Smooth muscle cell (in vitro differentiated cells): ENCODE results near the gene CBLB. TPM values are rescaled to one million over a fixed set of nuclear protein-coding genes. Genes with fewer than 3 reads are reported as not detected.

Source experiments
- DNase-seq: peaks from one replicate; lab custom pipeline; 2025; ENCODE audit not compliant: unreplicated experiment; lab: John Stamatoyannopoulos, UW
- H2AFZ ChIP-seq: fragments of 200-600 bp; sonication (generic); 2 replicates; pipeline ENCODE4 v1.6.0; 2016; ENCODE audit warnings: antibody characterized with exemption, low read depth, mild to moderate bottlenecking
- H3F3A ChIP-seq: fragments of 200-600 bp; sonication (generic); 2 replicates; pipeline ENCODE4 v1.6.0; 2017; ENCODE audit warnings: antibody characterized with exemption, low read depth
- H3K27ac ChIP-seq: fragments of 200-600 bp; sonication (generic); 2 replicates; pipeline ENCODE4 v1.5.1; 2016; ENCODE audit warnings: low read depth, mild to moderate bottlenecking
- H3K27me3 ChIP-seq: fragments of 200-600 bp; sonication (generic); 2 replicates; pipeline ENCODE4 v1.6.1; 2016; ENCODE audit warnings: low read depth, mild to moderate bottlenecking
- H3K36me3 ChIP-seq: fragments of 200-600 bp; sonication (generic); 2 replicates; pipeline ENCODE4 v1.5.1; 2016; ENCODE audit warnings: low read depth
- H3K4me1 ChIP-seq: fragments of 200-600 bp; sonication (generic); 2 replicates; pipeline ENCODE4 v1.5.1; 2016; ENCODE audit warnings: low read depth
- H3K4me2 ChIP-seq: fragments of 200-600 bp; sonication (generic); 2 replicates; pipeline ENCODE4 v1.6.0; 2016; ENCODE audit warnings: mild to moderate bottlenecking
- H3K4me3 ChIP-seq: fragments of 200-600 bp; sonication (generic); 2 replicates; pipeline ENCODE4 v1.5.1; 2016; ENCODE audit warnings: mild to moderate bottlenecking
- H3K79me2 ChIP-seq: fragments of 200-600 bp; sonication (generic); 2 replicates; pipeline ENCODE4 v1.6.0; 2016; ENCODE audit warnings: low read depth, mild to moderate bottlenecking
- H3K9ac ChIP-seq: fragments of 200-600 bp; sonication (generic); 2 replicates; pipeline ENCODE4 v1.6.0; 2016; ENCODE audit warnings: low read depth
- H3K9me3 ChIP-seq: fragments of 200-600 bp; sonication (generic); replicated peaks from 2 replicates; pipeline ENCODE4 v1.5.1; 2016; ENCODE audit warnings: low read depth
- H4K20me1 ChIP-seq: fragments of 200-600 bp; sonication (generic); 2 replicates; pipeline ENCODE4 v1.6.0; 2016; ENCODE audit warnings: low read depth
- CTCF ChIP-seq: fragments of 200-600 bp; sonication (generic); IDR thresholded peaks from 2 replicates; pipeline ENCODE4 v1.5.1; 2017; ENCODE audit warnings: borderline replicate concordance, mild to moderate bottlenecking, antibody characterized with exemption; ENCODE audit not compliant: insufficient read depth, poor library complexity, severe bottlenecking
- WGBS: methylation state at CpG from one replicate; pipeline ENCODE4 v1.1.7; 2016; ENCODE audit warnings: low lambda C conversion rate; 5-methylcytosine and 5-hydroxymethylcytosine counted together
- polyA plus RNA-seq: library from polyadenylated mRNA; unstranded; fragments of >200 nt; fragmentation: Nextera tagmentation; extraction: Ambion mirVana; gene quantifications from 2 replicates; pipeline ENCODE4 v1.2.1, GENCODE V29; 2016
- total RNA-seq: library from RNA; depleted of rRNA; stranded (reverse); fragments of >200 nt; gene quantifications from 2 replicates; pipeline ENCODE4 v1.2.3, GENCODE V29; 2014

CBLB gene
- total and polyA plus RNA-seq, 2 experiments from 2014 or later: 13.9 to 38.9 TPM

DNA sequence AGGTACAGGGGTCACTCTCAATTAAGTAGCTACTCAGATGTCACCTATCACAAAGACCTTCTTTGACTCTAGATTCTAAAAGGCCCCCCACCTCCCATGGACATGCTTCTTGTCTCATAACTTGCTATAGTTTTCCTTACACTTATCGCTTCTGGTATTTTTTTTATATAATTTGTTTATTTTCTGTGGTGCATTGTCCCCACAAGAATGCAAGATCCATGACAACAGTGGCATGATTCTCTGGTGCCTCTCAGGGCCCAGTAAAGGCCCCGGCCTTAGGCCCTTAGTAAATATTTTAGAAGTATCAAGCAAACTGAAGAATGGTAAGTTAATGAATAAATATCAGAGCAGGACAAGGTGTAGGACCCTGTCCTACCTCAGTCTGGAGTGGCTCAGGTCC lies 248.6 kb downstream of the CBLB start:
- no peak for DNase-seq
- WGBS: 71% methylated on average over 2 of the region's 2 CpGs

GRCh38 chr3:105619651-105620050 lies 249.2 kb downstream of the CBLB start:
- Histone ChIP-seq H3K4me2 (no peak overlapping the region), H3K36me3 (no peaks in the 10 kb centered on the region), H3K79me2 (no peaks in the 10 kb centered on the region), H3F3A (no peaks in the 10 kb centered on the region), H3K9me3 (no peaks in the 10 kb centered on the region), H3K9ac (no peak overlapping the region), H3K27ac (no peak overlapping the region), H3K27me3 (no peaks in the 10 kb centered on the region), H4K20me1 (no peaks in the 10 kb centered on the region), H3K4me3 (no peak overlapping the region), H3K4me1 (no peaks in the 10 kb centered on the region), H2AFZ (no peak overlapping the region)
- WGBS: 83% methylated on average over 2 of the region's 2 CpGs
- no peak for TF ChIP-seq CTCF
- DNase-seq: no peak

More for the DNA sequence above, 248.6 kb downstream of the CBLB start:
- no peak for TF ChIP-seq CTCF
- no peak overlapping the region for H3K4me2 ChIP-seq
- no peaks in the 10 kb centered on the region for H3K4me1 ChIP-seq
- H3K27ac ChIP-seq: no peak overlapping the region
- H3K9ac ChIP-seq: no peak overlapping the region
- H3K27me3 ChIP-seq: no peaks in the 10 kb centered on the region
- H3K4me3 ChIP-seq: no peak overlapping the region
- H3F3A ChIP-seq: no peaks in the 10 kb centered on the region
- H3K36me3 ChIP-seq: no peaks in the 10 kb centered on the region
- H3K79me2 ChIP-seq: no peaks in the 10 kb centered on the region
- H2AFZ ChIP-seq: no peak overlapping the region
- no peaks in the 10 kb centered on the region for H4K20me1 ChIP-seq
- H3K9me3 ChIP-seq: no peaks in the 10 kb centered on the region

- no peak overlapping the region for H3K9ac ChIP-seq
- no peak overlapping the region for H3K27ac ChIP-seq
- no peak overlapping the region for H3K4me3 ChIP-seq
- no peak overlapping the region for H3K4me2 ChIP-seq
- H3K27me3 ChIP-seq: no peaks in the 10 kb centered on the region
- H4K20me1 ChIP-seq: no peaks in the 10 kb centered on the region
- no peaks in the 10 kb centered on the region for H3K36me3 ChIP-seq
- DNase-seq: no peak
- H3K9me3 ChIP-seq: no peaks in the 10 kb centered on the region
- TF ChIP-seq CTCF: no peak
- no peaks in the 10 kb centered on the region for H3K79me2 ChIP-seq
- no peaks in the 10 kb centered on the region for H3F3A ChIP-seq
- no peak overlapping the region for H2AFZ ChIP-seq
- 88% methylated on average over 5 of the region's 5 CpGs for WGBS
- H3K4me1 ChIP-seq: no peaks in the 10 kb centered on the region
Measured at GRCh38 chr3:105618556-105618955, 250.3 kb downstream of the CBLB start.

DNA sequence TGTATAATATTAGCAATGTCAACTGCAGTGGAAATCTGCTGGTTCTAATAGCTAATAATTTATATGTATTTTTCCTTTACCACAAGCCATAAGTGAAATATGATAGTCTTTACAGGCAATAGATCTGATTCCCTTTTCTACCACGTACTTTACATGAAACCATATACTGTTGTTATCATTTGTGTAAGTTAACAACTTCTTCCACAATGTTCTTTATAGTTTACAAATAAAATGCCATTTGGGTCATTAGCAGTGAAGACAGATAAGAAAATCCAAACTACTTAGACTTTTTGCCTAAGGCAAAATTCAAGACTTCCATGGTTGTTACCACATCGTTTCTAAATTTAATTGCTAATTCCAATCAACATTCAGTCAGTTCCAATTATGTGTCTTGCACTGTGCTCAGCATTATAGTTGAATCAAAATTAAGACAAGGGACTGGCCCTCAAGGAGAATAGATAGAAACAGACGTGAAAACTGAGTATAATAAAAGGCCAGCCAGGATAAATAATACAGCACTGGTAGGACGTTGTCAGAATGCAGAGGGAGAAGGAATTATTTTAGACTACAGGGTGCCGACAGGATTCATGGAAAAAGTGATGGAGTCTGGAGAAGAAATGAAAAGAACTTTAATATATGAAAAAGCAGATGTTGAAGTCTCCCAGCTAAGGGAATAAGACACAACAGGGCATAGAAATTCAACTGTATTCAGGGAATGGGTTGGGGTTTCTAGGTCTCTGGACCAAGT lies 252.3 kb downstream of the CBLB start:
- no peak overlapping the region for H3K4me2 ChIP-seq
- H3K4me3 ChIP-seq: no peak overlapping the region
- peak overlapping the region; percentile 43 for H2AFZ ChIP-seq
- TF ChIP-seq CTCF: no peak
- H3K27ac ChIP-seq: no peak overlapping the region
- WGBS: 51% methylated on average over 5 of the region's 5 CpGs
- no peaks in the 10 kb centered on the region for H4K20me1 ChIP-seq
- H3K9ac ChIP-seq: no peak overlapping the region
- no peak for DNase-seq
- H3K36me3 ChIP-seq: no peaks in the 10 kb centered on the region
- peaks cover 12% of the 10 kb centered on the region for H3K4me1 ChIP-seq
- H3K27me3 ChIP-seq: no peaks in the 10 kb centered on the region
- H3K9me3 ChIP-seq: no peaks in the 10 kb centered on the region
- H3K79me2 ChIP-seq: no peaks in the 10 kb centered on the region
- H3F3A ChIP-seq: no peaks in the 10 kb centered on the region
